ENCODE measurements around the gene TEFM. TPM values are rescaled to one million over a fixed set of nuclear protein-coding genes. Genes with fewer than 3 reads are reported as not detected.
"Not testable (repeated sequence)": the region's sequence is repeated elsewhere in the genome, so short reads cannot be mapped to it uniquely, and the experiment has no call there.

The TEFM gene
- total RNA-seq, 1 donor from 2014 or later: 11.8 TPM

DNA sequence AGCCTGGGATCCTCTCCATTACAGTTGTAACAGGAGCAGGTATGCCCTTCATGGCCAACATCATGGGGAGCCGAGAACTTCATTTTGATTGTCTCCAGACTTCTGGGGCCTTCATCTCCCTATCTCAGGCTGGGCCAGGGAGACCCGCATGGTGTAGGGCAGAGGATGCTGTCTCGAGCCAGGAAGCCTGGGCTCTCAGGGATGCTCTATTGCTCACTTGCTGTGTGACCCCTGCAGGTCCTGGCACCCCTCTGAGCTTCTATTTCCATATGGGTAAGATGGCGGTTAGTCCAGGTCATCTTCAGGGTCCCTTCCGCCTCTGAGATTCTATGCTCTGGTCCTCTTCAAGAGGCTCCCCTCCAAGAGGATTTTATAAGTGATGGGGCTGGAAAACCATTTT, 44.2 kb upstream of the TEFM start:
- Mint-ChIP-seq H3K4me3 (ENCODE audit: unreplicated experiment) (no peak overlapping the region), H3K9me3 (ENCODE audit: unreplicated experiment) (no peaks in the 10 kb centered on the region), H3K4me1 (ENCODE audit: unreplicated experiment) (peaks cover 3% of the 10 kb centered on the region), H3K27ac (ENCODE audit: unreplicated experiment) (no peak overlapping the region), H3K36me3 (ENCODE audit: low read depth, unreplicated experiment) (no peaks in the 10 kb centered on the region), H3K27me3 (ENCODE audit: unreplicated experiment) (peaks cover 2% of the 10 kb centered on the region)
- TF ChIP-seq, protein P1, sequence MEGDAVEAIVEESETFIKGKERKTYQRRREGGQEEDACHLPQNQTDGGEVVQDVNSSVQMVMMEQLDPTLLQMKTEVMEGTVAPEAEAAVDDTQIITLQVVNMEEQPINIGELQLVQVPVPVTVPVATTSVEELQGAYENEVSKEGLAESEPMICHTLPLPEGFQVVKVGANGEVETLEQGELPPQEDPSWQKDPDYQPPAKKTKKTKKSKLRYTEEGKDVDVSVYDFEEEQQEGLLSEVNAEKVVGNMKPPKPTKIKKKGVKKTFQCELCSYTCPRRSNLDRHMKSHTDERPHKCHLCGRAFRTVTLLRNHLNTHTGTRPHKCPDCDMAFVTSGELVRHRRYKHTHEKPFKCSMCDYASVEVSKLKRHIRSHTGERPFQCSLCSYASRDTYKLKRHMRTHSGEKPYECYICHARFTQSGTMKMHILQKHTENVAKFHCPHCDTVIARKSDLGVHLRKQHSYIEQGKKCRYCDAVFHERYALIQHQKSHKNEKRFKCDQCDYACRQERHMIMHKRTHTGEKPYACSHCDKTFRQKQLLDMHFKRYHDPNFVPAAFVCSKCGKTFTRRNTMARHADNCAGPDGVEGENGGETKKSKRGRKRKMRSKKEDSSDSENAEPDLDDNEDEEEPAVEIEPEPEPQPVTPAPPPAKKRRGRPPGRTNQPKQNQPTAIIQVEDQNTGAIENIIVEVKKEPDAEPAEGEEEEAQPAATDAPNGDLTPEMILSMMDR (IDR thresholded peaks at IDR 0.05; ENCODE audit: unreplicated experiment): no peak
- DNase-seq (ENCODE audit: low spot score): no peak

DNA sequence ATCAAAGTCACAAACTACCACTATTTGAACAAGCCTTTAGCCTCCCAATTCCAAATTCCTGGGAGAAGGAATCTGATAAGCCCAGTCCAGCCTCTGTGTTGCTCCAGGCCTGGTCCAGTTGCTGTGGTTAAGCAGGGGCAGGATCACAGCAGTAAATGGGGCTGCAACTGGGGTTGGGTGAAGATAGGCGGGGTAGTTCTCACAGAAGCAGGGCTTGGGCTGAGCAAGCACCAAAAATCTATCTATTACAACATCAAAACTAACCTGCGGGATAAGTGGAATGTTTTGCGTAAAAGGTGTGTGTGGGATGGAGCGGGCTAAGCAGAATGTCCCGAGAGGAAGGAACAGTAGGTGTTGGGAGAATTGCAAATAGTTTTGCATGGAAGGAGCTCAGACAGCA, 41.8 kb upstream of the TEFM start:
- Mint-ChIP-seq H3K4me3 (ENCODE audit: unreplicated experiment) (no peak overlapping the region), H3K36me3 (ENCODE audit: low read depth, unreplicated experiment) (no peaks in the 10 kb centered on the region), H3K4me1 (ENCODE audit: unreplicated experiment) (no peaks in the 10 kb centered on the region)

DNA sequence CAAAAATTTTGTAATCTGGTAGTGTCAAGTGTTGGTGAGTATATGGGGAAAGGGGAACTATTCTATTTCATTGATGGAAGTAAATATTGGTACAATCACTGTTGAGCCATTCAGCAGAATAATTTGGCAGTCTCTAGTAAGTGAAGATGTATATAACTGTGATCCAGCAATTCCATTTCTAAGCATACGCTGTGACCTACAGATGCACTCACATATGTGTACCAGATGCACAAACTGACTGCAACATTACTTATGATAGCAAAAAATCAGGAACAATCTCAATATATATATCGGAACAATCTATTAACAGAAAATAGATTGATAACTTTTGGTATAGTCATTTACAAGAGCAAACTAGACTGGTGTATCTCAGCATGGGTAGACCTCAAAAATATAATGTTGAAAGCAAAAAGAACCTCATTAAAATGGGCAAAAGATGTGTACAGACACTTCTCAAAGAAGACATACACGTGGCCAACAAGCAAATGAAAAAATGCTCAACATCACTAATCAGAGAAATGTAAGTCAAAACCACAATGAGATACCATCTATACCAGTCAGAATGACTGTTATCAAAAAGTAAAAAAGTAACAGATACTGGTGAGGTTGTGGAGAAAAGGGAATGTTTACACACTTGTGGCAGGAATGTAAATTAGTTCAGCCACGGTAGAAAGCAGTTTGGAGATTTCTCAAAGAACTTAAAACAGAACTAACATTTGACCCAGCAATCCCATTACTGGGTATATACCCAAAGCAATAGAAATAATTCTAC, 36.5 kb upstream of the TEFM start:
- H3K9me3 Mint-ChIP-seq (ENCODE audit: unreplicated experiment): no peaks in the 10 kb centered on the region
- H3K4me3 Mint-ChIP-seq (ENCODE audit: unreplicated experiment): no peak overlapping the region
- no peak overlapping the region for H3K27ac Mint-ChIP-seq (ENCODE audit: unreplicated experiment)
- TF ChIP-seq, protein P1 (IDR thresholded peaks at IDR 0.05; ENCODE audit: unreplicated experiment): no peak
- H3K36me3 Mint-ChIP-seq (ENCODE audit: low read depth, unreplicated experiment): no peaks in the 10 kb centered on the region
- DNase-seq (ENCODE audit: low spot score): no peak
- H3K4me1 Mint-ChIP-seq (ENCODE audit: unreplicated experiment): no peaks in the 10 kb centered on the region
- peaks cover 1% of the 10 kb centered on the region for H3K27me3 Mint-ChIP-seq (ENCODE audit: unreplicated experiment)

More for the DNA sequence above, 41.8 kb upstream of the TEFM start:
- no peak for DNase-seq (ENCODE audit: low spot score)
- Mint-ChIP-seq H3K27ac (ENCODE audit: unreplicated experiment) (no peak overlapping the region), H3K27me3 (ENCODE audit: unreplicated experiment) (peaks cover 3% of the 10 kb centered on the region), H3K9me3 (ENCODE audit: unreplicated experiment) (no peaks in the 10 kb centered on the region)
- TF ChIP-seq, protein P1 (IDR thresholded peaks at IDR 0.05; ENCODE audit: unreplicated experiment): no peak

DNA sequence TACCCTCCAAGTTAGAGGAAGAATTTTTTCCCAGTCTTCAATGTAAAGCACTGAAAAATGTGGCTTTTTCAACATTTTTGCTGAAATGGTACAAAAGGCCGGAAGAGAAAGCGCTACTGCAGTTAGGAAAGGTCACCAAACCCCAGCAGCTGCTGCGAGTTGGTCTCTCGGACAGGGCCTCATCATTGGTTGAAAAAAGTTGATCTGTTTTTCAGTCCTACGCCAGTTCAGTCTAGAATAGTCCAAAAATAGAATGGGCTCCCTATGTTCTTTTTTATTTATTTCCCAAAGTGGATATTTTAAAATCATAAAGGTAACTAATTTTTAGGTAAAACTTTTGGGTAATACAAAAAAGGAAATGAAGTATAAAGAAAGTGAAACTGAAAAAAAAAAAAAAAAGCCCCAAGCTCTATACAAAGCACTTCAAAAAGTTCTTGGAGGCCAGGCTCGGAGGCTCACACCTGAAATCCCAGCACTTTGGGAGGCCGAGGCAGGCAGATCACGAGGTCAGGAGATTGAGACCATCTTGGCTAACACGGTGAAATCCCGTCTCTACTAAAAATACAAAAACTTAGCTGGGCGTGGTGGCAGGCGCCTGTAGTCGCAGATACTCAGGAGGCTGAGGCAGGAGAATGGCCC, 33.1 kb upstream of the TEFM start:
- H3K4me3 Mint-ChIP-seq (ENCODE audit: unreplicated experiment): no peak overlapping the region
- H3K27me3 Mint-ChIP-seq (ENCODE audit: unreplicated experiment): no peaks in the 10 kb centered on the region
- TF ChIP-seq, protein P1 (IDR thresholded peaks at IDR 0.05; ENCODE audit: unreplicated experiment): no peak
- H3K36me3 Mint-ChIP-seq (ENCODE audit: low read depth, unreplicated experiment): no peaks in the 10 kb centered on the region
- no peak overlapping the region for H3K27ac Mint-ChIP-seq (ENCODE audit: unreplicated experiment)
- no peaks in the 10 kb centered on the region for H3K9me3 Mint-ChIP-seq (ENCODE audit: unreplicated experiment)
- DNase-seq (ENCODE audit: low spot score): no peak
- H3K4me1 Mint-ChIP-seq (ENCODE audit: unreplicated experiment): no peaks in the 10 kb centered on the region

DNA sequence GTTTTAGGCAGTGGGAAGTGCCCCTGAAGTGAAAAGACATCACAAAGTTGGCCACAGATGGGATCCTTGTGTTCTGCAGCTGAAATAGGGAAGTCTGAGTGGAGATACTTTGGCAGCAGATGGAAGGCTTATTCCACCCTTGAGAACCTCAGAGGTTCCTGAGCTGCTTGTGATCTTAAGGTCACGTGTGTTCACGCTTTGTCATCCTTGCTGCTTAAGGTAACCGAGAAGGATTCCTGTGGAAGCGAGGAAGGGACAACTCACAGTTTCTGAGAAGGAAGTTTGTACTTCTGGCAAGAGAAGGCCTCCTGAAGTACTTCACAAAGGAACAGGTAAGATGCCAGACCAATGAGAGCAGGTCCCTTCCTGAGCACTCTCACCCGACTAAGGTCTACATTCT, 27.9 kb upstream of the TEFM start:
- peaks cover 2% of the 10 kb centered on the region for H3K27me3 Mint-ChIP-seq (ENCODE audit: unreplicated experiment)
- no peaks in the 10 kb centered on the region for H3K9me3 Mint-ChIP-seq (ENCODE audit: unreplicated experiment)
- H3K36me3 Mint-ChIP-seq (ENCODE audit: low read depth, unreplicated experiment): no peaks in the 10 kb centered on the region
- no peaks in the 10 kb centered on the region for H3K4me1 Mint-ChIP-seq (ENCODE audit: unreplicated experiment)
- no peak overlapping the region for H3K4me3 Mint-ChIP-seq (ENCODE audit: unreplicated experiment)
- H3K27ac Mint-ChIP-seq (ENCODE audit: unreplicated experiment): no peak overlapping the region
- DNase-seq (ENCODE audit: low spot score): no peak
- TF ChIP-seq, protein P1 (IDR thresholded peaks at IDR 0.05; ENCODE audit: unreplicated experiment): no peak

DNA sequence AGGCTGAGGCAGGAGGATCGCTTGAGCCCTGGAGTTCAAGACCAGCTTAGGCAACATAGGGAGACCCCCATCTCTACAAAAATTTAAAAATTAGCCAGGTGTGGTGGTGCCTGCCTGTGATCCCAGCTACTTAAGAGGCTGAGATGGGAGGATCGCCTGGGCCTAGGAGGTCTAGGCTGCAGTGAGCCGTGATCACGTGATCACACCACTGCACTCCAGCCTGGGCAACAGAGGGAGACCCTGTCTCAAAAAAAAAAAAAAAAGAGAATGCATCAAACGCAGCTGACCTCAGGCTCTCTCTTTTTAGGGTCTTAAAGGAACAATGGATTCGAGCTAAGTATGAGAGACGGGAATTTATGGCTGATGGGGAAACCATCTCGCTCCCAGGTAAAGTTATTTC, 25.5 kb upstream of the TEFM start:
- not testable (repeated sequence) for H3K27ac Mint-ChIP-seq (ENCODE audit: unreplicated experiment); H3K4me3 Mint-ChIP-seq (ENCODE audit: unreplicated experiment); H3K27me3 Mint-ChIP-seq (ENCODE audit: unreplicated experiment); H3K9me3 Mint-ChIP-seq (ENCODE audit: unreplicated experiment); H3K4me1 Mint-ChIP-seq (ENCODE audit: unreplicated experiment); H3K36me3 Mint-ChIP-seq (ENCODE audit: low read depth, unreplicated experiment); DNase-seq (ENCODE audit: low spot score)

Measured in endothelial cell (in vitro differentiated cells).